GM06990 (cell line): ENCODE data around the gene PHF21B.

ENCODE experiments used
- DNase-seq: peaks from one replicate; pipeline ENCODE4 v3.0.0-alpha.2; 2011; ENCODE audit not compliant: insufficient read length; ENCODE audit errors: extremely low read depth
- H3K27me3 ChIP-seq: replicated peaks from 2 replicates; pipeline ENCODE4 v1.6.0; 2011; ENCODE audit warnings: low read length; ENCODE audit not compliant: control insufficient read depth, insufficient read depth
- H3K36me3 ChIP-seq: 2 replicates; pipeline ENCODE4 v1.5.1; 2011; ENCODE audit warnings: low read length; ENCODE audit not compliant: control insufficient read depth, insufficient read depth
- H3K4me3 ChIP-seq: replicated peaks from 2 replicates; pipeline ENCODE4 v1.5.1; 2011; ENCODE audit warnings: low read depth, mild to moderate bottlenecking, control low read depth, low read length
- CTCF ChIP-seq: IDR thresholded peaks from 2 replicates; pipeline ENCODE4 v1.5.1; 2011; ENCODE audit warnings: low read length, control low read depth, mild to moderate bottlenecking, inconsistent platforms; ENCODE audit not compliant: insufficient read depth, poor library complexity, severe bottlenecking

PHF21B gene

GRCh38 chr22:44929359-44930015 is 80.3 kb downstream of the PHF21B start:
- H3K36me3 ChIP-seq, result no peaks in the 10 kb centered on the region
- no peaks in the 10 kb centered on the region; the same call in 1 of the 2 replicates for H3K27me3 ChIP-seq
- no peak overlapping the region for H3K4me3 ChIP-seq
- no peak for DNase-seq
- no peak for TF ChIP-seq CTCF

- Histone ChIP-seq H3K36me3 (no peaks in the 10 kb centered on the region), H3K27me3 (no peaks in the 10 kb centered on the region; the same call in 1 of the 2 replicates), H3K4me3 (no peak overlapping the region)
- no peak for DNase-seq
- TF ChIP-seq CTCF, result no peak
These were observed 81.0 kb downstream of the PHF21B start for GRCh38 chr22:44928711-44929358.

- H3K4me3 ChIP-seq, result no peak overlapping the region
- no peaks in the 10 kb centered on the region for H3K36me3 ChIP-seq
- DNase-seq, result no peak
- H3K27me3 ChIP-seq, result no peaks in the 10 kb centered on the region; the same call in 1 of the 2 replicates
- TF ChIP-seq CTCF, result no peak
These were observed 81.7 kb downstream of the PHF21B start for GRCh38 chr22:44928136-44928463.

GRCh38 chr22:44927463-44928135 is 82.2 kb downstream of the PHF21B start:
- Histone ChIP-seq H3K27me3 (no peaks in the 10 kb centered on the region; the same call in 1 of the 2 replicates), H3K4me3 (no peak overlapping the region), H3K36me3 (no peaks in the 10 kb centered on the region)
- TF ChIP-seq CTCF, result no peak
- no peak for DNase-seq

- TF ChIP-seq CTCF, result no peak
- H3K36me3 ChIP-seq, result no peaks in the 10 kb centered on the region
- H3K27me3 ChIP-seq, result no peaks in the 10 kb centered on the region; the same call in 1 of the 2 replicates
- H3K4me3 ChIP-seq, result no peak overlapping the region
- no peak for DNase-seq
These were observed 83.1 kb downstream of the PHF21B start for GRCh38 chr22:44926491-44927415.
